Hematopoietic multipotent progenitor cell (in vitro differentiated cells): ENCODE data around the gene FAM114A1. TPM values are rescaled to one million over a fixed set of nuclear protein-coding genes. Genes with fewer than 3 reads are reported as not detected.
A peak's percentile ranks its signal among the peaks of the same experiment; 100 is the strongest.
"Not testable (repeated sequence)": the region's sequence is repeated elsewhere in the genome, so short reads cannot be mapped to it uniquely, and the experiment has no call there.

Experiments
- DNase-seq, 3 donors: peaks; one replicate each; pipeline ENCODE4 v3.0.0-alpha.2; 2011 to 2015; ENCODE audit warnings: low read depth in 2 of 3, low spot score in 2 of 3
- total RNA-seq: library from RNA; depleted of rRNA; stranded (reverse); fragments of >200 nt; gene quantifications from one replicate; pipeline ENCODE4 v1.2.3, GENCODE V29; 2012

FAM114A1 gene
- total RNA-seq, 1 donor = 3.8 TPM

DNA sequence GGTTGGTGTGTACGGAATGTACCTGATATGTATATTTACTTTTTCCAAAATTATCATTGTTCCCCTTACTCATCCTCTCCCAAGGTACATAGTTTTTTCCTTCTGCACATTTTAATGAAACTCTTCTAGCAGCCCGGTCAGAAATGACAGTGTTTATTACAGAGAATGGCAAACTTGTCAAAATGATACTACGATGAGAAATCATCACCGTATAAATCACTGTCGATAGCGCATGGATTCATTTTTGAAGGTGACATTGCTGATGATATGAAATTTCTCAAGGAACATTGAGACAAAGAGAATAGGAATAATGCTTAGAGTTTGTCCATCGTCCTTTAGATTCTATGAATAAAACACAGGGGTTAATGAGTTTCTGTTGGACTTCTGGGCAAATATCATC, 30.6 kb downstream of the FAM114A1 start:
- DNase-seq = no peak

GRCh38 chr4:38902221-38902620, 34.6 kb downstream of the FAM114A1 start:
- no peak for DNase-seq

DNA sequence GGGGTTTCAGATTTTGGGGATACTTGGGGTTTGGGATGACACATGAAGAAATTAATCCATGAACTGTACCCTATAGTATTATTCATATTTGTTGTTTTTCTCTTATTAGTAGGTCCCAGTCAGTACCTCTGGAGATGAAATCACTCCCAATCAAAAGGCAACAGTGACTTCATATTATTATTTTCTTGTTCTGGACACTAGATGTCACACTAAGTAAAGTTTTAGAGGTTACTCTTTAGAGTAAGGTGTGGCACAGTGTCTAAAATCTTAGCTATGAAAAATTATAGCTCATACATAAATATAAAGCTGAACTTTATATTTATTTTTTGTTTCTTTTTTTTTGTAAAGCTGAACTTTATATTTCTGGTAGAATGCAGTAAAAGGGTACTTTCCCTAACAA, 35.1 kb downstream of the FAM114A1 start:
- DNase-seq = peak in 1 of 3 donors; percentile 70

GRCh38 chr4:38904090-38904666, 36.6 kb downstream of the FAM114A1 start:
- no peak for DNase-seq

GRCh38 chr4:38904682-38905081, 37.1 kb downstream of the FAM114A1 start:
- DNase-seq = no peak

GRCh38 chr4:38905652-38906385, 38.2 kb downstream of the FAM114A1 start:
- DNase-seq = peak in 2 of 3 donors; percentile 33 to 72

GRCh38 chr4:38907696-38908270, 40.2 kb downstream of the FAM114A1 start:
- no peak for DNase-seq

- DNase-seq = no peak
These were observed 41.4 kb downstream of the FAM114A1 start for GRCh38 chr4:38909015-38909414.

DNA sequence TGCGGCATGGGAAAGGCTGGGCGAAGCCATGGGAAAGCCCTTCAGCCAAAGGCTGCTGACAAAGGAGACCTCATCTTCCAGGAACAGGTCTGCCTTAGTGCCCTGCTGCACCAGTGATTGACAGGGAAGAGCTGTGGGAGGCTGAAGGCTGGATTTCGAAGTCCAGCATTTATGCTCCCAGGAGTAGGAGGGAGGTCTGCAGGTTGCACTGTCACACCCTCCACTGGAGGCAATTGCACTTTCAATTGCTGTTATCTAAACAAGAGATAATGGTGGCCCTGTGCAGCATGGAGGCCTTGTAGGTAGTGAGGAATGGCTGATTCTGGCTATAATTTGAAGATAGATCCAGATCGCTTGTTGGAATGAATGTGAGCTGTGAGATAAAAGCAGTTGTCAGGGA, 43.7 kb downstream of the FAM114A1 start:
- DNase-seq = no peak

DNA sequence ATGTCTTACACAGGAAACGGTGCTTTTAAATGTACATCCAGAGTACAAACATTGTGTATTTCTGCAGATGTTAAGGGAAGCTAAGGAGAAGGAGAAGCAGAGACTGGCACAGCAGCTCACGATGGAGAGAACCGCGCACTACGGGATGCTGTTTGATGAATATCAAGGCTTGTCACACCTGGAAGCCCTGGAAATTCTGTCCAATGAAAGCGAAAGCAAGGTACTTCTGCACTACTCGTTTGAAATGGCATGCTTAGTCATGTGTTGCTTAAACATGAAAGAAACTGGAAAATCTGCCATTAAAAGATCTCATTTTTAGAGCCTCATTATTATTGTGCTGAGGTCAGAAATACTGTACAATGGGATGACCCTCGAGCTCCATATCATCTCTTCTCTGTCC, 47.2 kb downstream of the FAM114A1 start:
- no peak for DNase-seq

DNA sequence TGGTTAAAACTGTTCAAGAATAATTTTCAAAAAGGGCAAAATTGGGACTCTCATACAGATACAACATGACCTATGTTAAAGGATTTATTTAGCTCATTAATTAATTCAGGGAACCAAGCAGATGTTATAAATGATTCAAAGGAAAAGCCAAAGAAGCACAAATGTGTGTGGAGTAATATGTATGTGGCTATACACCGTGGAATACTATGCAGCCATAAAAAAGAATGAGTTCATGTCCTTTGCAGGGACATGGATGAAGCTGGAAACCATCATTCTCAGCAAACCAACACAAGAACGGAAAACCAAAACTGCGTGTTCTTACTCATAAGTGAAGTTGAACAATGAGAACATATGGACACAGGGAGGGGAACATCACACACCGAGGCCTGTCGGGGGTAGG, 48.7 kb downstream of the FAM114A1 start:
- not testable (repeated sequence) for DNase-seq

DNA sequence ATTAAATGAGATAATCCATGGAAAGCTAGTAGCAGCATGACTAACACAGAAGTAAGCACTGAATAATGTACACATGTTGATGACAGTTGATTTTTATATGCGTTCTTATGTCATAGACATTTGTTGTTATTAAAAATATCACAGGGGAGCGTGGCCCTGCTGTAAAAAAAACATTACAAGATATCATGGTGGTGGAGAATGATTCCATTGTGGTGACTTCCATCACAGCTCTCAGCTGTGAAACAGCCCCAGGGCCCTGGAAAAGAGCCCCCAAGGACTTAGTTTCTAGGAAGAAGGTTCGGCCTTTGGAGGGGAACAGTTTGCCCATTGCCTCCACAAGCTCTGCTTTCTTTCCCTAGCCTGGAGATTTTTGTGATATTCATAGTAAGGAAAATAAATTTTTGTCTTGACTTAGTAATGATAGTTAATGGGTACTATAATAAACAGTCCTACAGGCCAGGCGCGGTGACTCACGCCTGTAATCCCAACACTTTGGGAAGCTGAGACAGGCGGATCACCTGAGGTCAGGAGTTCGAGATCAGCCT, 49.9 kb downstream of the FAM114A1 start:
- no peak for DNase-seq

- DNase-seq = no peak
These were observed 51.9 kb downstream of the FAM114A1 start for GRCh38 chr4:38919494-38919893.

GRCh38 chr4:38920186-38920585, 52.6 kb downstream of the FAM114A1 start:
- DNase-seq = no peak

DNA sequence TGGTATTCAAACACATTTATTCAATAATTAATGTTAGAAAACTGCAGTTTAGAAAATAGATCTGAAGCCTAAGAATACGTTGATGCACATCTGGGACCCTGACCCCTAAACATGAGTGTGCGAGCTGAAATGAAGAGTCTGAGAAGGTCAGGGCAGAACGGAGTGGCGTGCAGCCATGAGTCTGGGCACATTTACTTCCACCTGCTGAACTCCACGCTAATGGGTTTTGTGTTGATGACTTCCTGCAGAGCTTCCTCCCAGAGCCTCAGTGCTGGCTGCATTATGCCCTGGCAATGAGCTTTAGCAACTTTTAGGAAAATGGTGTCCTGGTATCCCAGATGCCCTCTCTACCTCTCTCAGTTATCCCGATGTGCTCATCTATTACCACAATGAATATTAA, 53.1 kb downstream of the FAM114A1 start:
- DNase-seq = peak in 1 of 3 donors; percentile 12

- DNase-seq = no peak
These were observed 53.5 kb downstream of the FAM114A1 start for GRCh38 chr4:38921151-38921550.

- no peak for DNase-seq
These were observed 56.1 kb downstream of the FAM114A1 start for GRCh38 chr4:38923746-38924145.

- DNase-seq = no peak
These were observed 56.7 kb downstream of the FAM114A1 start for GRCh38 chr4:38924353-38924752.

DNA sequence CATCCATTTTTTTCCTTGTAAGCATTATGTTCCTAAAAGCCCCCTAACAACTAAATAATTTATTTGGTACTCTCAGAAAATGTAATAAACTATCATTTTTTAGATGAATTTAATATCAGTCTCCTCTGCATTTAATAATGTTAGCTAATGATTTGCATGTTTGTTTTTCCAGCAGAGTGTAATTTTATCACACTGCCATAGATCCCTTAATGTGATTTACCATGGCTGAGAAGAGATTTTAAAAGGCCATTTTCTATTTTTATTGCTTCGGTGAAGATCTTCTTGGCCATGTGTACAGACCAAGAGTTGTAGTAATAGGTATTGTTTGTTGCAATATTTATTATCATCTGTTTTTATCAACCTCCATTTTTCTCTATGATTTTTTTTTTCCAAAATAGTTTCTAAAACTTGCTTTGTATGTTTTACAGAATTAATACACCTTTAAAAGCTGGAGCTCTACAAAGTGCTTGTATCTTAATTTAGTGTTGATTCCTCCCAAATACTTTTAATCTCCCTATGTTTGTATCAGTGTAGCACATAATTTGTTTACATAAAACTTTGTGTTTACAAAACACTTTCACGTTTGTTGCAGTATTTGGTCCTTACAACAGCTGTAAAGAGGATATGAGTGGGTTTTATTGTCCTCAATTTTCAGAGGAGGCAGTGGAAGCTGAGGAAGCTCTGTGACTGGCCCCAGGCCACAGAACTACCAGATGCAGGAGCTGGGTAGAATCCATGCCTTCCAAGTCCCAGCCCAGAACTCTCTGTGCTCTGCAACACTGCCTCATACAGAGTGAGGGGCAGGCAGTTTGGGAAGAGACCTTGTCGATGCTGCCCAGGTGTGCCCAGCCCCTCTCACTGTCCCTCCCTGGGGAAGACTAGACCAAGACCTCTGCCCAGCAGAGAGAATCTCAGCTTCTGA, 58.1 kb downstream of the FAM114A1 start:
- DNase-seq = no peak

DNA sequence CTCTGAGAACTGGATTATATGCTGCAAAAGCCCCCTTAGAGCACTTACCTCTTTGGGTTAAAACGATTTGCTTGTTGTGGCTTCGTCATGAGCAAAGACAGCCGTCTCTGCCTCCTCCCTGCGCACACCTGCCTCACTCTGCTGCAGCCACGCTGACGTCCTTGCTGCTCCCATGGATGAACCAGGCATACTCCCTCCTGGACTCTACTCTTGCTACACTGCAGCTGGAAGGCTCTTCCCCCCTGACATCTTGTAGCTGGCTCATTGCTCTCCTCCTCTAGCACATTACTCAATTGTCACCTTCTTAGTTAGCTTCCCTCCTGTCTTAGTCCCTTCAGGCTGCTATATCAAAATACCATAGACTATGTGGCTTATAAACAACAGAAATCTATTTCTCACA, 59.3 kb downstream of the FAM114A1 start:
- no peak for DNase-seq

GRCh38 chr4:38928568-38928967, 61.0 kb downstream of the FAM114A1 start:
- no peak for DNase-seq
